Duodenal mucosa (tissue), 2 donors: ENCODE data around the gene HOGA1.
"Not testable (repeated sequence)": the region's sequence is repeated elsewhere in the genome, so short reads cannot be mapped to it uniquely, and the experiment has no call there.

ENCODE experiments used
- H3K27ac ChIP-seq: one replicate; pipeline ENCODE4 v1.7.0; 2013; ENCODE audit warnings: low read depth, low read length
- H3K27me3 ChIP-seq, 2 donors: one replicate each; pipeline ENCODE4 v1.7.0; 2013; ENCODE audit warnings: low read length in 2 of 2, control low read depth in 1 of 2; ENCODE audit not compliant: insufficient read depth in 2 of 2, control insufficient read depth in 1 of 2
- H3K36me3 ChIP-seq, 2 donors: one replicate each; pipeline ENCODE4 v1.7.0; 2013; ENCODE audit warnings: low read length in 2 of 2, control low read depth in 1 of 2; ENCODE audit not compliant: insufficient read depth in 2 of 2, control insufficient read depth in 1 of 2
- H3K4me1 ChIP-seq, 2 donors: one replicate each; pipeline ENCODE4 v1.7.0; 2013; ENCODE audit warnings: low read length in 2 of 2, control low read depth in 1 of 2; ENCODE audit not compliant: insufficient read depth in 2 of 2, control insufficient read depth in 1 of 2
- H3K4me3 ChIP-seq, 2 donors: one replicate each; pipeline ENCODE4 v1.7.0; 2013; ENCODE audit warnings: low read length in 2 of 2, low read depth in 1 of 2
- H3K9ac ChIP-seq, 2 donors: one replicate each; pipeline ENCODE4 v1.7.0; 2013; ENCODE audit warnings: low read length in 2 of 2, low read depth in 1 of 2
- H3K9me3 ChIP-seq, 2 donors: one replicate each; pipeline ENCODE4 v1.7.0; 2013; ENCODE audit warnings: low read length in 2 of 2, control low read depth in 1 of 2; ENCODE audit not compliant: control insufficient read depth in 1 of 2

Gene HOGA1

DNA sequence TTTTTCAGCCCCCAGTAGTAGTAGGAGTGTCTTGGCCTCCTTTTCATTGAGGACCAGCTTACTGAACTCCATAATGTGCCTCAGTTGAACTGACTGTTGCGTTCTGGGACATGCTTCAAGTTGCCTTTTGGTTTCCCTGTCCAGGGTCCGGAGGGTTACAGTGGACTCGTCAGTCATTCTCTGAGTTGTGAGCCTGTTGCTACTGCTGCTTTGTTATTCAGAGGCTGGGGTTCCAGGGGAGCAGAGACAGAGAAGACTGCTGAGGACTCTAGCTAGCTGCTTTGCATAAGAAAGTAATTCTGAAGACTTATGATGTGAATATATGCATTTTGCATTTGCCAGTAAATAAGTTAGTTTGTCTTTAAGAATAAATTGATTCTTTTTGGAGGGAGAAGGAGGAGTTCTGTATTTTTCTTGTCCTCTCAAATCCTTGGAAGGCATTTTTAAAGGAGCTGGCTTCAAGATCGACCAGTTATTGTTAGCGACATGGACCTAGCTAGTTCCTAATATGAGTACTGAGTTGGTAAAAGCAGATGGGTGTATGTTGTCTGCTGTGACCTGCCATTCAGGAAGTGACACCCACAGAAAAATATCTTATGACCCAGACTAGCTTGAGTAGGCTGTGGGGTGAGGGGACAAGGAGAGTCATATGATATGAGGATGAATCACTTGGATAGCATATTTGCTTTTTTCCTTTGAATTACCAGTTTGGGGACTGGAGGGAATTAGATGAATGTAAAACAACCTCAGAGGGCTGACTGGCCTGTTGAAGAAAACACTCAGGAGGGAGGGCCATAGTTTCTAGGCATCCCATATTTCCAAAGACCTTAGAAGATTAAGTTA is 64.6 kb downstream of the HOGA1 start:
- Histone ChIP-seq H3K36me3 (peaks cover 21 to 30% of the 10 kb centered on the region in 2 donors), H3K27me3 (no peaks in the 10 kb centered on the region), H3K27ac (no peak overlapping the region), H3K9ac (no peak overlapping the region), H3K9me3 (no peaks in the 10 kb centered on the region), H3K4me3 (no peak overlapping the region), H3K4me1 (peaks cover 0 to 9% of the 10 kb centered on the region in 2 donors)

DNA sequence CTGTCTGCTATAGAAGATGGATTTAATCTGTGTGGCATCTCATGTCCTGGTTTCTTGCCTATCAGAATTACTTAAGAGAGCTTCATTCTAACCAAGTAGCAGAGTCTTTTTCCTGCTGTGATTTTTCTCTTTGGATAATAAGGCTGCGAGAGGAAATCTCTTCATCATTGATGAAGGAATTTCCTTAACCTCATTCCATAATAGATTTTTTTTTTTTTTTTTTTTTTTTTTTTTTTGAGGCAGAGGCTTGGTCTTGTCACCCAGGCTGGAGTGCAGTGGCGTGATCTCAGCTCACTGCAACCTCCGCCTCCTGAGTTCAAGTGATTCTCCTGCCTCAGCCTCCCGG is 65.2 kb downstream of the HOGA1 start:
- not testable (repeated sequence) for H3K4me1 ChIP-seq

DNA sequence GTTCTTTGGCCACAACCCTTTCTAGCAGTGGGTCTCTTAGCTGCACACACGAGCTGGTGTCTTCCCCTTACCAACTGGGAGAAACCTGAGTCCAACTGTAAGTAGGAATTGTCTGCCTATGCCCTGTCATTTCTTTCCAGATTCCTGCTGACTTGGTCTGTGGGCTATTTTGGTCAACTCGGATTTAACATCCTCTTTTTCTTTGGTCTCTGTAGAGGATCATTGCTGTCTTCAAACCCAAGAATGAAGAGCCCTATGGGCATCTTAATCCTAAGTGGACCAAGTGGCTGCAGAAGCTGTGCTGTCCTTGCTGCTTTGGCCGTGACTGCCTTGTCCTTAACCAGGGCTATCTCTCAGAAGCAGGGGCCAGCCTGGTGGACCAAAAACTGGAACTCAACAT is 66.5 kb downstream of the HOGA1 start:
- Histone ChIP-seq H3K4me1 (peaks cover 0 to 9% of the 10 kb centered on the region in 2 donors), H3K4me3 (no peak overlapping the region), H3K27me3 (no peaks in the 10 kb centered on the region), H3K9ac (no peak overlapping the region), H3K9me3 (no peaks in the 10 kb centered on the region), H3K36me3 (peaks cover 21 to 34% of the 10 kb centered on the region in 2 donors), H3K27ac (no peak overlapping the region)

More for the DNA sequence above, 65.2 kb downstream of the HOGA1 start:
- not testable (repeated sequence) for H3K27ac ChIP-seq, H3K9me3 ChIP-seq, H3K27me3 ChIP-seq, H3K9ac ChIP-seq, H3K4me3 ChIP-seq
- peaks cover 21 to 35% of the 10 kb centered on the region in 2 donors for H3K36me3 ChIP-seq

DNA sequence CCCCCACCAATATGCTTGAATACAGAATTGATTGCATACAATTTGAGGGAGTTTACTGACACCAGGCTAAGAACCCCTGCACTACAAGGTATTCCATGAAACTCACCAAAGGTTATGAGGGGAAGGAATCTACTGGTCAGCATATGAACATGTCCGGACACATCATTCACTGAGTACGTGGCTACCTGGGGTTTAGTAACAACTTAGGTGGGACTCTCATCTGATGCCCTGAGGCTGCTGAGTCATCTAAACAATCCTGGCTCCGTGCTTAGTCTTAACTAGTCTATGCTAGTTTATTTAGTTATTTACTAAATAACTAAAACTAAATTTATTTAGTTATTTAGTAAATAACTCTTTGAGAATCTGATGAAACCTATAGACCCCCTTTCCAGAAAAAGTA is 67.6 kb downstream of the HOGA1 start:
- no peaks in the 10 kb centered on the region for H3K9me3 ChIP-seq
- no peaks in the 10 kb centered on the region for H3K27me3 ChIP-seq
- H3K4me3 ChIP-seq: no peak overlapping the region
- no peak overlapping the region for H3K9ac ChIP-seq
- no peak overlapping the region for H3K27ac ChIP-seq
- peaks cover 0 to 12% of the 10 kb centered on the region in 2 donors for H3K4me1 ChIP-seq
- peaks cover 27 to 45% of the 10 kb centered on the region in 2 donors for H3K36me3 ChIP-seq

- Histone ChIP-seq H3K36me3 (peaks cover 16 to 44% of the 10 kb centered on the region in 2 donors), H3K4me3 (no peak overlapping the region), H3K9ac (no peak overlapping the region), H3K27me3 (no peaks in the 10 kb centered on the region), H3K9me3 (no peaks in the 10 kb centered on the region), H3K4me1 (peaks cover 0 to 4% of the 10 kb centered on the region in 2 donors), H3K27ac (no peak overlapping the region)
Observed at GRCh38 chr10:97656777-97657176, 72.6 kb downstream of the HOGA1 start.

- H3K36me3 ChIP-seq: peaks cover 11 to 25% of the 10 kb centered on the region in 2 donors
- no peak overlapping the region for H3K27ac ChIP-seq
- no peaks in the 10 kb centered on the region for H3K9me3 ChIP-seq
- H3K4me3 ChIP-seq: no peak overlapping the region
- H3K27me3 ChIP-seq: no peaks in the 10 kb centered on the region
- no peak overlapping the region for H3K9ac ChIP-seq
- peaks cover 10 to 12% of the 10 kb centered on the region in 2 donors for H3K4me1 ChIP-seq
Observed at GRCh38 chr10:97659589-97659988, 75.4 kb downstream of the HOGA1 start.
